ENCODE measurements around the gene BPIFB6.

Gene BPIFB6

DNA sequence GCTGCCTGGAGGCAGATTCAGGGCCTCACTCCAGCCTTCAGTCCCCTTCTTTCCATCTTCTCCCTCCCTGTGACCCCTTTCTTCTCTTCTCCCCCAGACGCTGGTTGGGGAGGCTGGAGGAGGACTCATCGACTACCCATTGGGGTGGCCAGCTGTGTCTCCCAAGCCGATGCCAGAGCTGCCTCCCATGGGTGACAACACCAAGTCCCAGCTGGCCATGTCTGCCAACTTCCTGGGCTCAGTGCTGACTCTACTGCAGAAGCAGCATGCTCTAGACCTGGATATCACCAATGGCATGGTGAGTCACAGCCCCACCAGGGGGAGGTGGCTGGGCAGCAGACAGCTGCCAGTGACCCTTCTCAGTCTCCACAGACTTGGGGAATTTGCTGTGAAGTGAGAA is 60.9 kb downstream of the BPIFB6 start:
- DNase-seq = no peak

DNA sequence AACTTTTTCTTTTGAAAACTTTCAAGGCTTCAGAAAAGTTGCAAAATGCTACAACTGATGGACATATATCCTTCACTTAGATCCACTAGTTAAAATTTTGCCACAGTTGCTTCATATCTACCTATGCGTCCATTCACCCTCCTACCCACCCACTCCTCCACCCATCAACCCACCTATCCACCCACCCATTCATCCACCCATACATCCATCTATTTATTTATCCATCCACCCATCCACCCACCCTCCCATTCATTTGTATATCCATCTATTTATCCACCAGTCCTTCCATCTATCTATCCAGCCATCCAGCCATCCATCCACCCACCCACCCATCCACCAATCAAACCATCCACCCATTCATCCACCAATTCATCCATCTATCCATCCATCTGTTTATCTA is 61.6 kb downstream of the BPIFB6 start:
- DNase-seq = no peak

DNA sequence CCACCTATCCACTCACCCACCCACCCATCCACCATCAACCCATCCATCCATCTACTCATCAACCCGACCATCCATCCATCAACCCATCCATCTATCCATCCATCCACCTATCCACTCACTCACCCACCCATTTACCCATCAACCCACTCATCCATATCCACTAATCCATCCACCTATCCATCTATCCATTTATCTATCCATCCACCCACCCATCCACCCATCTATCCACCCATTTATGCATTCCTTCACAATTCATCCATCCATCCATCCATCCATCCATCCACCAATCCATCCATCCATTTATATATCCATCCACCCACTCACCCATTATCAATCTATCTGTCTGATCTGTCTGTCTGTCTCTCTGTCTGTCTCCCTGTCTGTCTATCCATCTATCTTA is 62.1 kb downstream of the BPIFB6 start:
- DNase-seq = no peak
